Suppressor macrophage (primary cell): Measurements from ENCODE around the gene KIAA1958.
"Not testable (repeated sequence)": the region's sequence is repeated elsewhere in the genome, so short reads cannot be mapped to it uniquely, and the experiment has no call there.

ENCODE experiments used
- DNase-seq, 4 experiments: peaks; one replicate each; pipeline ENCODE4 v3.0.0-alpha.2; 2020 to 2022

Gene KIAA1958

GRCh38 chr9:112489876-112490666 is 3.4 kb downstream of the KIAA1958 start:
- DNase-seq, result no peak

- no peak for DNase-seq
These were observed 6.9 kb downstream of the KIAA1958 start for GRCh38 chr9:112493393-112494137.

GRCh38 chr9:112494153-112494552 is 7.5 kb downstream of the KIAA1958 start:
- peak in 1 of 4 experiments; percentile 19 for DNase-seq

GRCh38 chr9:112495614-112496013 is 9.0 kb downstream of the KIAA1958 start:
- peak in 3 of 4 experiments; percentile 17 to 56 (median 33) for DNase-seq

GRCh38 chr9:112496074-112496722 is 9.6 kb downstream of the KIAA1958 start:
- peak; percentile 4 to 65 (median 33) for DNase-seq

GRCh38 chr9:112500842-112501241 is 14.2 kb downstream of the KIAA1958 start:
- DNase-seq, result no peak

GRCh38 chr9:112501287-112501686 is 14.7 kb downstream of the KIAA1958 start:
- DNase-seq, result no peak

- no peak for DNase-seq
These were observed 15.7 kb downstream of the KIAA1958 start for GRCh38 chr9:112502175-112502946.

GRCh38 chr9:112503170-112503569 is 16.5 kb downstream of the KIAA1958 start:
- no peak for DNase-seq

GRCh38 chr9:112505086-112505485 is 18.5 kb downstream of the KIAA1958 start:
- DNase-seq, result no peak

GRCh38 chr9:112505607-112506006 is 19.0 kb downstream of the KIAA1958 start:
- DNase-seq, result no peak

GRCh38 chr9:112506571-112506970 is 19.9 kb downstream of the KIAA1958 start:
- DNase-seq, result no peak

- DNase-seq, result no peak
These were observed 20.5 kb downstream of the KIAA1958 start for GRCh38 chr9:112507001-112507680.

GRCh38 chr9:112508377-112508776 is 21.8 kb downstream of the KIAA1958 start:
- DNase-seq, result no peak

GRCh38 chr9:112512377-112512776 is 25.8 kb downstream of the KIAA1958 start:
- DNase-seq, result not testable (repeated sequence)

GRCh38 chr9:112516769-112517168 is 30.1 kb downstream of the KIAA1958 start:
- DNase-seq, result no peak

- DNase-seq, result no peak
These were observed 33.4 kb downstream of the KIAA1958 start for GRCh38 chr9:112520069-112520468.

GRCh38 chr9:112520656-112521055 is 34.0 kb downstream of the KIAA1958 start:
- no peak for DNase-seq

GRCh38 chr9:112526973-112527372 is 40.3 kb downstream of the KIAA1958 start:
- no peak for DNase-seq

- no peak for DNase-seq
These were observed 41.3 kb downstream of the KIAA1958 start for GRCh38 chr9:112527959-112528358.

- no peak for DNase-seq
These were observed 42.7 kb downstream of the KIAA1958 start for GRCh38 chr9:112529316-112529715.

- peak in 1 of 4 experiments; percentile 36 for DNase-seq
These were observed 44.2 kb downstream of the KIAA1958 start for GRCh38 chr9:112530751-112531205.
